ENCODE results near the gene HIPK2.

The HIPK2 gene

DNA sequence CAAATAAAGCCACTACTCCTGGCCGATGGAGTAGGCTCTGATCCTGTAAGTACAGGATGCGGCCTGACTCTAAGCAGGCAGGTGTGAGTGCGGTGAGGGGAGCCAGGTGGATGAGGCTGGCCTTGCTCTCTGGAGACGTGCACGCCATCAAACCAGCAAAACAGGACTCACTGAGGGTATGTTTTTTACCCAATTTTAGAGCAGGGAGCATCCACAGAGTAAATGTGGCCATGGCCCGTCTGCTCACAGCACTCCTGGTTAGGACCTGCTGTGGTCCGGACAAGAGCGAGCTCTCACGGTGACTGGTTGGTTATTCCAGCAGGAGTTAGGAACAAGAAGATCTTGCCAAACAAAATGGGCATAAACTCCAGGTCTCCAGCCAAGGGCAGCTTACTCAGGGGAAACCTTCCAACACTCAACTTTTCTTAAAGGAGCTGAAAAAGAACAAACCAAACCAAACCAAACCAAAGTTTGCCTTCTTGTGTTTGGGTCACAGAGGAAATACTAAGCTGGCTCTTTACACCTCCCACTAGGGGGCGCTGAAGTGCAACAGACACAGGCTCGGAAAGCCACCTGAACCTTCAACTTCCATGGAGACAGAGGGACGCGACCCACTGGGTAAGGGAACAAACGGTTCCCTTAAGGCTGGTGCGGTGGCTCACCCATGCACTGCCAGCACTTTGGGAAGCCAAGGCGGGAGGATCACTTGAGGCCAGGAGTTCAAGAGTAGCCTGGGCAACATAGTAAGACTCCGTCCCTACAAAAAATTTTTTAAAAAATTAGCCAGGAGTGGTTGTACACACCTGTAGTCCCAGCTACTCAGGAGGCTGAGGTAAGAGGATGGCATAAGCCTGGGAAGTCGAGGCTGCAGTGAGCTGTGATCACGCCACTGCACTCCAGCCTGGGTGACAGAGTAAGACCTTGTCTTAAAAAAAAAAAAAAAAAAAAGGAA, 131.9 kb downstream of the HIPK2 start:
- peak; percentile 60 for DNase-seq

DNA sequence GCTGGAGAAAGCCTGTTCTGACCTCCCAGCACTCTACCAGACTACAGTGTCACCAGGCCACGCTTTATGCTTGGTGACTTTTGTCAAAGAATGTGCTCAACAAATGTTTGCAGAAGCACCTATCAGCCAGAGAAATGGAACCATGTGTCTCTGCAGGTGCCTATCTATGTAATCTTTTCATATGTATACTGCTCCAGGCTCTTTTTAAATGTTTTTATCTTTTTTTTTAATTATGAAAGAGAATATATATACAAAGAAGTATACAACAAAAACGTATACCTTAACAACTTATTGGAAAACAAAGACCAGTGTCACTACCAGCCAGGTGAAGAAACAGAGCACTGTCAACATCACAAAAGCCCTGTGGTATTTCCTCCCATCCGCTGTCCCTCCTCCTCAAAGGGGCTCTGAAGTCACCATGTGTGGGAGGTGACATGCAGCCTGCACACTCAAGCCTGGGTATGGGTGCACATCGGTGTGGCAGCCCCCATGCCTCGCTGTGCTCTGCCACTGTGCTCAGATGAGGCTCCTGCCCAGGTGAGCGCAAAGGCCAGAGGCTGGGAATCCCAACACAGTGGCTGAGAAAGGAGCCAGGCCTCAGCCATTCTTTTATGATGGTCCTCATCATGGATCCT, 133.7 kb downstream of the HIPK2 start:
- no peak for DNase-seq

DNA sequence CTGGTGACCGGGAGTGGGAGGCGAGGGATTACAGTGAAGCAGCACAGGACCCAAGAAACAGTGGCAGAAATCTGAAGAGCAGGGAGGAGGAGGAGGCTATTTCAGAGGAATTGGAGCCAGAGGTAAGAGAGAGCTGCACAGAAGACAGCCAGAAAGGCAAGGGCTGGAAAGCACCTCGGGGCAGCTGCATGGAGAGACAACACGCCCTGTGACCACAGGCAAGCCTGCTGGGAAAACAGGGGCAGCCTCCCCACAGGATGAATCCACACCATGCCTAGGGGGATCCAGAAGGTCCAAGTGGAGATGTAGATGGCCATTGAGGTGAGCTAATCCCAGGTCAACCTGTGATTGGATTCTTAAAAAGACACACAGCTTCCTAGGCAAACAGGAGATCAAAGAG, 135.5 kb downstream of the HIPK2 start:
- DNase-seq = no peak

DNA sequence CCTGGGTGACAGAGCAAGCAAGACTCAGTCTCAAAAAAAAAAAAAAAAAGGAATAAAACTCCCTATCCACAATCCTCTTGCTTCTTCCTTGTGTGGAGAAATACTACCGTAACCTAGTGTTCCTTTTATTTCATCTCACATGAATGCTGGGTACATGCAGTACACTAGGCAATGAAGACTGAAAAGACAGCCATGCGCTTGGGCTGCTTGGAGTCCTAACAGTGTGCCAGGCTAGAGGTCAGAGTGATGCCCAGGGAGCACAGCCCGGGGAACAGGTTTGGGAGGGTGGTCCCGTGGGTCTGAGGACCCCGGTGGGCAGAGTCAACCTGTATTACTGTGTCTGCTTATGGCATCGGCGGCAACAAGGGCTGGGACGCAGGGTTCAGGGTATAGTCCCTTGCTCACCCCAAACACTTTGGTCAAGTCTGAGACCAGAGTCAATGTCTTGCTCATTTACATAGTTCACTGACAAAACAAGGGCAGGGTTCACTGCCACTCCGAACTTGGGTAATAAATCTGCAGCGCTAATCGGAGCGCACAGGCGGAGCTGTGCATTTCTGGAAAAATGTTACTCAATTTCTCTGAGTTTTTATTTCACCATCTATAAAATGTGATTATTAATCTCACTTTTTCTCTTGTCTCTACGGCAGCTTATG, 136.3 kb downstream of the HIPK2 start:
- DNase-seq = no peak

DNA sequence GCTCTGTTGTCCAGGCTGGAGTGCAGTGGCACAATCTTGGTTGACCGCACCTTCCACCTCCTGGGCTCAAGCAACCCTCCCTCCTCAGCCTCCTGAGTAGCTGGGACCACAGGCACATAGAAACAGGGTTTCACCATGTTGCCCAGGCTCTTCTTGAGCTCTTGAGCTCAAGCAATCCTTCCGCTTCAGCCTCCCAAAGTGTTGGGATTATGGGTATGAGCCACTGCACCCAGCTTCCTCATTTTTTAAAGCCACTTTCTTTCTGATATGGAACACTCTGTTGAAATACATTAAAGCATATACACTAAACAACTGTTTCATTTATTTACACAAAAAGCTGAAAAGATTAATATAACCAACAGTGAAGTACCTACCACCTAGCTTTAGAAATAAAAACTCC, 137.1 kb downstream of the HIPK2 start:
- DNase-seq = no peak

DNA sequence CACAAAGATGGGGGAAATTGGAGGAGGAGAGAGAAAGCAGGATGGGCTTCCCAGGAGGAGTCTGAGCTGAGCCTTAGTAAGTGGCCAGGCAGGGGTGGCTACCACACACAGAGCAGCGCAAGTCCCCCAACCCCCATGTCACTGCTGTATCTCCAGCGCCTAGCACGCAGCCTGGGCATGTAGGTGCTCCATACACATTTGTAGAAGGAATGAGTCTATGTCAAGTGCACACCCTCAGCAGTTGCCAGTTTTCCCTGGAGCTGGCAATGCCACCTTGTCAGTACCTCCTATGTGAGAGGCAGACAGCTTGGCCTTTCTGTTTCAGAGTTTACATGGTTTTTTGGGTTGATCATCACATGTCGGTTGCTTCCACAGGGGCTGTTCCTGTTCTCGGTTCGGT, 138.2 kb downstream of the HIPK2 start:
- DNase-seq = no peak

DNA sequence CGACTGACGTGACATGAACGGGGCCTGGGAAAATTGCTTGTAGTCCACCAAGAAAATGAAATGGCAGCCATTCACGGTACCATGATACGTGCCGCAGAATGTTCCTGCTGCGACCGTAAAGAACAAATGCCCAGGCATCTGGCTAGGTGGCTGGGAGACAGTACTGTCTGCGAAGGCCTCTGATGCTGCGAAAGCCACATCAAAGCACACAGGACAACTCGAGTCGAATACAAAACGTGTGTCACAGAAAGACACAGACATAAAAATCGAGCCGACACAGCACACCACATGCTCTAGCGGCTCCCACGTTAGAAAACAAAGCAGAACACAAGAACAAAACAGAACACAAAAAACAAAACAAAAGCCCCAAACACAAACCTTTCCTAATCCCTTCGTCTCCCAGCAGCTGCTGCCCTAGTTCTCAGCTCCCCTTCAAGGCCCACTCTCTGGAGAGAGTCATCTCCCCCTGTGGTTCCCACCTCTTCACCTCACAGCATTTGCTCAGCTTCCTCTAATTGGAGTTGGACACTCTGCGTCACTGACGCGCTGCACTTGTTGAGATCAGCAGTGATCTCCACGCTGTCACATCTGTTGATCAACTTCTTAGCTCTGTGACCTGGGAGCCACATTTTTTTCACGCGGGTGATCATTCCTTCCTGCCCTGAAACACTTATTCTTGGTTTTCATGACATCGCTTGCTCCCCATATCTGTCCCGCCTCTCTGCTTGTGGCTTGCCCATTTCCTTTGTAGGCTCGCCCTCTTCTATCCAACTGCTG, 142.1 kb downstream of the HIPK2 start:
- DNase-seq = peak; percentile 53

DNA sequence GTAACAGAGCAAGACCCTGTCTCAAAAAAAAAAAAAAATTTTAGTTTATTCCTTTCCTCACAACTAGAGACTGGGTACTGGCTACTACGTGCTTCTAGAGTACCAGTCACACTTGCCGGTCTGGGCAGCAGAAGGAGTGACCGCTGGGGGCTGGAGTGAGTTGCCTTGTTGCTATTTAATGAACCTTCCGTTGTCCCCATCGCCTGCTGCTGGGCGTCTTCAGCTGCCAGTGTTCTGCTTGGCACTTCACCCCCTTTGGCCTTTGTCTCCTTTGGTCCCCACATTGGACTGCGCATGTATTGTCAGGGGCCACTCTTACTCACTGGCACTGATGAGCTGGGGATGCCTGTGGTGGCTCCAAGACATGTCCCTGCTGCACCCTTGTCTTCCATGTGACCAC, 143.7 kb downstream of the HIPK2 start:
- no peak for DNase-seq

DNA sequence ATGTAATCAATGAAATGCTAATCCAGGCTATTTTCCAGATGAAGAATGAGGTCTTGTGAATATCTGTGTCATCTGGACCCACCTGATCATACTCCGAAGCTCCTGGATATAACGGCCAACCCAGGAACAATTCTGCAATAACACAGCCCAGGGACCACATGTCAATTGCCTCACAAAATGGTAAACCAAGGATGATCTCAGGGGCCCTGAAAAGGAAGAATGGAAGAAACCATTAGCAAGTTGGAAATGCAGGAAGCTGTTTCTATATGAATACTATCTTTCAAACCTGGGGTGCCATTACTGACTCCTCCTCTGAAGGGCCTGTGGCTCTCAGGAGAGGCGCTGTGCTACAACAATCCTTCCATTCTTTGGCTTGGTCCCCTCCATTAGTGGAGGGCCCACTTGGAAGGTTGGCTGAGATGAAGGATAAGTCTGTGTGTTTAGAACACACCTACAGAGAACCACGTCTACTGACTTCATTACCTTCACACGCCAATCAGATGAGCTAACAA, 146.2 kb downstream of the HIPK2 start:
- DNase-seq = no peak

DNA sequence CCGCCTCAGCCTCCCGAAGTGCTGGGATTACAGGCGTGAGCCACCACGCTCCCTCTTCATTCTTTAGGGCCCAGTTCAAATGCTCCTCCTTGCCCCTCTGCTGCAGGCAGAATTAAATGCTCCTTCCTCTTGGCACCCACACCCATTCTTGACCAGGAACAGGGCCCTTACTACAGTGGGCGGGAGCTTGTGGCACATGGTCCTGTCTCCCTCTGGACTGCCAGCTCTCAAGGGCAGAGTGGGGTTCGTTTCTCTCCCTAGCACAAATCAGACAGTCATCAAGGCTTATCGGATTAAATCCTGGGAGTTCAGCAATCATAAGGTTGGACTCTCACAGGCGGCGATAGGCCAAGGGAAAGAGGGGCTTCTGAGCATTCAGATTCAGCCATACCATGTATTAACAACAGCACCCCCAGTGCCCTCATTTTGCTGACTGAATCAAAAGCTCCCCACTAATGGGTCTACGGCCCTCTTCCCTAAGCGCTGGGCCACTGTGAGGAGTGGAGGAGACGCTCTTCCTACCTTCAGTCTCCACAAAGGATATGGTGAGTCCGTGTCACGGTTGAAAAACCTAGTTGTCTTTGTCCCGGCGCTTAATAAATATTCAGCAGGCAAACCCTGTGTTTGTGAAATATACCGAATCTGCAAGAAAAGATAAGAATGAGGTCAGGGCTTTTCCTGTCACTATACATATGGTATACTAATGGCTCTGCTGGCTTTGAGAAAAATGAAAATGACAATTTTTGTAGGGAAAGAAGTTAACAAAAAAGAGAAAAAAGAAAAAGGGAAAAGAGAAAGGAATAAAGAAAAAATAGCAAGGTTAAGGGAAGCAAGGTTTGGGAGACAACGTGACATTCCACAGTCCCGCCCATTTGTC, 146.9 kb downstream of the HIPK2 start:
- no peak for DNase-seq

DNA sequence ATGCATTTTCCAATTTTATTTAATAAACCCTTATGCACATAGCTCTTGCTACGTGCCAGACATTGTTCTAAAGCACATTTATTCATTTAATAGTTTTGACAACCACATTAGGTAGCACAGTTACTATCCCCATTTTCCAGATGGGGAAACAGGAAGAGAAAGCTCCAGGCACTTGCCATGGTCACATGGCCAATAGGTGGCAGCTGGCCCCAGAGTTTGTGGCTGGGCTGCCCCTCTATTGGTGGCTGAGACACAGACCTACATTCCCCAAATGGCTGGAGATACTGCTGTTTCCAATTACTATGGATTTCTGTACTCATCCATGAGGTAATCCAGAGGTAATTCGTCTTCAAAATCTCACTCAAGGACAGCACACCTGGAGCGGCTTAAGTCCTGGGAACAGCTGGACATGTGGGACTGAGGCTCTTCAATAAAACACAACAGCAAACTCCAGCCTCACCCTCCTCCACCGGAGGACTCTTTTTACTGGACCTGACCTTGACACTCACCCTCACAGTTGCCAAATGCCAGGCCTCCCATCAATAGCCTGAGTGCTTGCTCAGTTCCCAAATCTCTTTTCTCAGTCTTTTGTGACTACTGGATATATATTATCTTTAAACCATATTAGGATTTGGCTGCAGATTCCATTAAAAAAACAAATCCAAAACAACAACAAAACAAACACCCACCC, 148.3 kb downstream of the HIPK2 start:
- DNase-seq = no peak

DNA sequence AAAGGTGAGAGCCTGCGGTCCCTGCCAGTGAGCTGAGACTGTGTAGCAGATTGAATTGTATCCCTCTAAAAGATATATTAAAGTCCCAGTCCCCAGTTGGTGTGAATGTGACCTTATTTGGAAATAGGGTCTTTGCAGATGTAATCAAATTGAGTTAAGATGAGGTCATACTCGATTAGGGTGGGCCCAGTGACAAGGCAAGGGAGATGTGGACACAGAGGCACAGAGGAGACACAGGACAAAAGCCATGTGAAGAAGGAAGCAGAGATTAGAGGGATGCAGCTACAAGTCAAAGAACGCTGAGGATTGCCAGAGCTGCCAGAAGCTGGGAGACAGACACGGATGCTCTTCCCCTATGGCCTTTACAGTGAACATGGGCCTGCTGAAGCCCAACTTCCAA, 150.0 kb downstream of the HIPK2 start:
- DNase-seq = no peak

DNA sequence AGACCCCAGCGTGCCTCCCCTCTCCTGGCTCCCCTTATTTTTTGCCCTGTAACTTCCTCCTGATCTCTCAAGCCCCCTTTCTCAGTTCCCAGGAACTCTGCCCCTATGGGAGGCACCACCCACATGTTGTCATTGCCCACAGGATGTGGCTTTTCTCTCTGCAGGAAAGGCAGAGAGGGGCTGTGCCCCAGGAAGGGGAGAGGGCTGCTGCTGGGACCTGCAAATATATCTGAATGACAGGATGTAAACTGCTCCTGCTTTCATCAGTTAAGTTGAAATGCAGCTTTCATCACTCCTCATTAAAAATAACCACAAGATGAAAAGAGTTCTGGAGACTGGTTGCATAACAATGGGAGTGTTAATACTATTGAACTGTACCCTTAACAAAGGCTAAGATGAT, 151.0 kb downstream of the HIPK2 start:
- DNase-seq = peak; percentile 58

DNA sequence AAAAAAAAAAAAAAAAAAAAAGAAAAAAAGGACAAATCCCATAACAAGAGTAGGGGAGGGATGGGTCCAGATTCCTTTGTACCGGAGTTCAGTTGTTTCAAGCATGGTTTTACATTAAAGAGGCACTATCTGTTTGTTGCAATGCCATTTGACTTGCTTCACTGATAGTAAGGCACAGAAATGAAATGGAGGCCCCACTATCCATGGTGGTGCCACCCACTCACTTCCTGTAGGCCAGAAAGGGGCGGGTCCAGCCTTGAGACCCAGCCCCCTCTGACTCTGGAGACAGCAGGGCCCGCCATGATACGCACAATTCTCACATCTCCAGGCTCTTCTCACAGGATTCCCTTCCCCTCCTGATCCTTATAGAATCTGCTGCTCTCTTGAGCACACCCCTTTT, 154.3 kb downstream of the HIPK2 start:
- DNase-seq = no peak

DNA sequence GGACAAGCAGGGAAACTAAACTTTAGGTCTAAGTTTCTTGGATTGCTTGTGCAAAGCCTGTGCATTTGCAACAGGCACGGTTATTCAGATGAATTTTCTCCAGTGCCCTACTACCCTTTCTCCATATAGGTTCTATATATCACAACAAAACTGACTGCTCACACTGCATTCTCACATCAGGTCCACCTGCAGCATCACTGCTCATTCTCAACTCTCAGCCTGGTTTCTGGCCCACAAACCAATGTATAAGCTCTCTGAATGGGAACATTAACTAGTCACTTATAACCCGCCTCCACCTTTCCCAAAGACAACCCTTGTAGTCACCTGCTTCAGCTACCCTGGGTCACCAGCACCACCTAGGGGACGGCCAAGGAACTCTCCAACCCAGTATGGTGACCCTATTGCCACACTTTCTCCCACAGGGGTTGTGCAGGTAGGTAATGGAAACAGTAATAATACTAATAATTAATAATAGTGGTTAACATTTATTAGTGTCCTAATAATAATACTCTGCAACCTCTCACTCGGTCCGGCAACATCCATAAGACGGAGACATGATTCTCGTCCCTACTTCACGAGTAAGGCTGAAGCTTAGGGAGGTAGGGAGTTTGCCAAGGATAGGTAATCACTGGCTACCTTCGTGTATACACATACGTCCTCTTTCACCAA, 157.0 kb downstream of the HIPK2 start:
- DNase-seq = peak; percentile 23

DNA sequence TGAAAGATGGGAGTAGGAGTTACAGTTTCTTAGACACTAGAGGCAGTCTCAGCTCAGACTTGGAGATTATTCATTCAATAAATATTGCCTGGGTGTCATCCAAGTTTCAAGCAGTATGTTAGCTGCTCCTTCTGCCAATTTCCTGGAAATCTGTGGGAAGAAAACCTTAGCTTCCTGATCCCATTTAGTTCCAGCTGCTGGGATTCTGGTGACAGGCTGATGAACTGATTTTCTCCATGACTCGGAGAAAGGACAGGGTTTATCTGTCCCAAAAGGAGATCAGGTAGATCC, 158.5 kb downstream of the HIPK2 start:
- no peak for DNase-seq

DNA sequence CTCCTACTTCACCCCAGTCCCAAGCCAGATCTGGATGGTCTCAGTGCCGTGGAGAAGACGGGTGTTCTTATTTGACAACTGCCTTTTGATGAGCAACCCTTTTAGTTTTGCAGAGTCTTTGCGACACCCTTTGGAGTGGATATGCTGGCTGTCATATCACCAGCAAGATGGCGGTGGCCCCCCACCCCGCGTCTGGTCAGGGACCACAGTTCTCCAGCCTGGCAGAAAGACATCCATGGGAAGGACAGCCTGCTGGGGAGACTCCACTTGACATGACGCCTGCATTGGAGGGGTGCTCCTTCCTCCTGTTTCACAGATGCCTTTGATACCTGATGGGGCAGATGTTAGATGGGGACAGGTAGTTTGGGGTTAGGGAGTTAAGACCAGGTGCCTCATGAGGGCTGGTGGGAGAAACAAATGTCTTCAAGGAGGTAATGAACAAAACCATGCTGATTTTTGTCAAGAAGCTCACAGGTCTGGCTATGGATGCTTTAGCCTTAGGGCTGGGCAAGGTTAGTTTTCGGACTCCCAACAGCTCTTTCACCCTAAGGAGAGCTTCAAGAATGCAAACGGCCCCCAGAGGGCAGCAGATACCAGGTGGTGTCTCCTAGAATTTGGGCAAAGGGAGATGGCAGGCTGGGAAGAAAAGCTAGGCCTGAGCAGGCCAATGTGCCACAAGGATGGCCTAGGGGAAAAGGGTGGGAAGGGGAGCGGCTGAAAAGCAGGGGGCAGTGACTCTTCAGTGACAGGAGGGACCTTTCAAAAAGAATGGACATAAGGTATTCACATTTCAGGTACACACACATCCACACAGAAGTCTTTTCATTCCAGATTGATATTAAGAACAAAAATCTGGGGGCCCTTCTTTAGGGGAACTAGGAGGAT, 159.1 kb downstream of the HIPK2 start:
- no peak for DNase-seq

DNA sequence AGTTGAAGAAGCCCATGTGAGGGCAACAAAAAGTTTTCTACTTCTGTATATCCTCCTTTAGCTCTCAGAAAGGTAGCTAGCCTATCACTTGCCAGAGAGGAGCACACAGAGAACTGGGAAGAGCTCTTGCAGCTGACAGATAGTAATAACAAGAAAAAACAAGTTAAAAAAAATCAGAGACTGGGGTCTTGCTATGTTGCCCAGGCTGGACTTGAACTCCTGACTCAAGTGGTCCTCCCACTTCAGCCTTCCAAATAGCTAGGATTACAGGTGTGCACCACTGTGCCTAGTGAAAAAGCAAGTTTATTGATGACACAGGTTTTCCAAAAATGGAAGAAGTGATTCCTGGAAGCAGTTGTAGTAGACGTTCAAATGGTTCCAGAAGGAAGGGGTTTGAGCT, 160.7 kb downstream of the HIPK2 start:
- DNase-seq = no peak

DNA sequence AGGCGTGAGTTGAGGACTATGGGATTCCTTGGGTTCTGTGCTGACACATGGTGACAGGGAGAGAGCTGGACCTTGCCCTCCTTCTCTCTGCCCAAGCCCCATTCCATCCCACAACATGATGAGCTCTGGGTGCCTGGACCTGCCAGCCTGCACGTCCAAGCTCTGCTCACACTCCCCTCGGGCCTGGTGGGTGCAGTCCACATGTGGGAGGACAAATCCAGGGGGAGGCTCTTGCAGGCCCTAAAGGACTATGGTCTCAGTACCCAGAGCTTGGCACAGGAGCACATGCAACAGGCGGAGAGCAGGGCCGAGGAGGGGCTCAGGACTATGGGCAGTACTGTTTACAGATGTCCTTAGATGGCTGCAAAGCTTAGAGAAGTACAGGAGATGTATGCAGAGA, 162.9 kb downstream of the HIPK2 start:
- no peak for DNase-seq

DNA sequence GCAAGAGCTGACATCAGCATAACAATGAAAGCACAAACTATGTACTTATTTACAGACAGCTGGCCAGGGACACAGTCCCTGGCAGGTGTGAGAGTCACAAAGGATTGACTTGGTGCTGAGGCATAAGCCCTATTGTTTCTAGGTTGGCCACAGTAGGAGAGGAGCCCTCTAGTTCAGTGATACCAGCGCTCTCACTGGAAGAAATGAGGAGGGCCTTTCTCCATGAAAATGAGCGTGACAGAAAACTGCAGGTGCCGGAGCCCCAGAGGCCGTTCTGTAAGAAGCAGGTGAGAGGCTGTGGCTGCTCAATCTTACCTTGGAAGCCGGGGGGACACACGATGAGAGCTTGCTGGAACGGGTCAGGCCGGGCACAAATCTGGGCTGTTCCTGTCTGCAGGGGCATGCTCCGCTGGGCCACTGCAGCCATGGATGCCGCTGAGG, 163.8 kb downstream of the HIPK2 start:
- no peak for DNase-seq

Measured in GDM1 (cell line).